CD4-positive, alpha-beta T cell treated with Interleukin-15 for 1 hour (primary cell): ENCODE measurements around the gene ESPNL.
A peak's percentile ranks its signal among the peaks of the same experiment; 100 is the strongest.

Source experiments
- DNase-seq: peaks from one replicate; pipeline ENCODE4 v3.0.0-alpha.2; 2020

Gene ESPNL

GRCh38 chr2:238143239-238143951 is 43.3 kb downstream of the ESPNL start:
- DNase-seq = peak; percentile 29

GRCh38 chr2:238144262-238144661 is 44.1 kb downstream of the ESPNL start:
- no peak for DNase-seq

GRCh38 chr2:238145046-238145445 is 44.9 kb downstream of the ESPNL start:
- no peak for DNase-seq

- DNase-seq = no peak
Observed at GRCh38 chr2:238145851-238146250, 45.7 kb downstream of the ESPNL start.

- no peak for DNase-seq
Observed at GRCh38 chr2:238146884-238147544, 46.9 kb downstream of the ESPNL start.

- no peak for DNase-seq
Observed at GRCh38 chr2:238148981-238149380, 48.8 kb downstream of the ESPNL start.

- DNase-seq = no peak
Observed at GRCh38 chr2:238149841-238150572, 49.9 kb downstream of the ESPNL start.

- no peak for DNase-seq
Observed at GRCh38 chr2:238150686-238151085, 50.5 kb downstream of the ESPNL start.

- DNase-seq = no peak
Observed at GRCh38 chr2:238151205-238151604, 51.1 kb downstream of the ESPNL start.

GRCh38 chr2:238151628-238152235 is 51.6 kb downstream of the ESPNL start:
- no peak for DNase-seq

- DNase-seq = no peak
Observed at GRCh38 chr2:238152771-238153688, 52.9 kb downstream of the ESPNL start.

- DNase-seq = no peak
Observed at GRCh38 chr2:238154570-238154969, 54.4 kb downstream of the ESPNL start.

- DNase-seq = no peak
Observed at GRCh38 chr2:238155051-238155760, 55.1 kb downstream of the ESPNL start.

GRCh38 chr2:238155761-238156694 is 55.9 kb downstream of the ESPNL start:
- DNase-seq = no peak

- DNase-seq = no peak
Observed at GRCh38 chr2:238157506-238158017, 57.4 kb downstream of the ESPNL start.

- DNase-seq = no peak
Observed at GRCh38 chr2:238158018-238158508, 57.9 kb downstream of the ESPNL start.

- no peak for DNase-seq
Observed at GRCh38 chr2:238158509-238159070, 58.5 kb downstream of the ESPNL start, which contains the start of gene ERFE. Gene ERFE (plus strand): TSS chr2:238158970. CDS start chr2:238159008, 38 bp downstream.

- DNase-seq = no peak
Observed at GRCh38 chr2:238159071-238159539, 59.0 kb downstream of the ESPNL start.

- DNase-seq = no peak
Observed at GRCh38 chr2:238159661-238160205, 59.6 kb downstream of the ESPNL start.
